IMR-90 (cell line): ENCODE results near the gene GANC. TPM values are rescaled to one million over a fixed set of nuclear protein-coding genes. Genes with fewer than 3 reads are reported as not detected.

Experiments
- ATAC-seq: fragments of 200-7000 bp; cut with Tn5 transposase; 2 replicates; pipeline ENCODE4 v1.9.1; 2020; ENCODE audit warnings: low read depth, mild to moderate bottlenecking, moderate library complexity
- BruUV-seq: library from RNA; stranded (reverse); fragments of 400-500 nt; replicated peaks from 2 replicates; lab custom pipeline; 2021; lab: Mats Ljungman, UMichigan
- CTCF ChIA-PET: fragments of 300-600 bp; formaldehyde crosslinking; extraction: SDS; loops from one replicate; lab custom pipeline; 2021; ENCODE audit warnings: antibody characterized with exemption; lab: Yijun Ruan, JAX
- POLR2A ChIA-PET: fragments of 300-600 bp; sonication (Branson Sonifier 250); formaldehyde crosslinking; loops from one replicate; lab custom pipeline; 2022; ENCODE audit warnings: antibody characterized with exemption; ENCODE audit not compliant: unreplicated experiment; lab: Charles Lee
- DNase-seq: peaks from one replicate; pipeline ENCODE4 v3.0.0; 2013
- H2AFZ ChIP-seq: replicated peaks from 2 replicates; pipeline ENCODE3; 2013; ENCODE audit warnings: low read length, mild to moderate bottlenecking; ENCODE audit not compliant: poor library complexity
- H2AK5ac ChIP-seq: 2 replicates; pipeline ENCODE4 v1.6.1; 2013; ENCODE audit warnings: low read depth, low read length, inconsistent platforms
- H2AK9ac ChIP-seq: replicated peaks from 2 replicates; pipeline ENCODE3; 2013; ENCODE audit warnings: mild to moderate bottlenecking, low read depth, low read length, moderate library complexity; ENCODE audit not compliant: poor library complexity
- H2BK120ac ChIP-seq: 2 replicates; pipeline ENCODE4 v1.6.1; 2013; ENCODE audit warnings: low read depth, low read length, inconsistent platforms
- H2BK15ac ChIP-seq: 3 replicates; pipeline ENCODE4 v1.6.1; 2013; ENCODE audit warnings: low read depth, low read length, inconsistent platforms
- H2BK20ac ChIP-seq: 2 replicates; pipeline ENCODE4 v1.6.1; 2013; ENCODE audit warnings: low read depth, mild to moderate bottlenecking, inconsistent platforms, low read length, moderate library complexity
- H2BK5ac ChIP-seq: 2 replicates; pipeline ENCODE4 v1.6.1; 2013; ENCODE audit warnings: mild to moderate bottlenecking, low read depth, low read length, inconsistent platforms; ENCODE audit not compliant: poor library complexity, severe bottlenecking
- H3K14ac ChIP-seq: replicated peaks from 2 replicates; pipeline ENCODE4 v1.6.1; 2013; ENCODE audit warnings: low read depth, low read length, inconsistent platforms
- H3K18ac ChIP-seq: 2 replicates; pipeline ENCODE4 v1.6.1; 2013; ENCODE audit warnings: low read depth, low read length, control low read depth
- H3K23ac ChIP-seq: 2 replicates; pipeline ENCODE4 v1.6.1; 2013; ENCODE audit warnings: low read depth, low read length, inconsistent platforms
- H3K27ac ChIP-seq: 2 replicates; pipeline ENCODE4 v1.5.1; 2013; ENCODE audit warnings: mild to moderate bottlenecking, control low read depth, low read length; ENCODE audit not compliant: insufficient read depth
- H3K27me3 ChIP-seq: 2 replicates; pipeline ENCODE4 v1.6.1; 2013; ENCODE audit warnings: low read length; ENCODE audit not compliant: control insufficient read depth, insufficient read depth
- H3K36me3 ChIP-seq: 2 replicates; pipeline ENCODE4 v1.6.1; 2013; ENCODE audit warnings: low read length, mixed read lengths; ENCODE audit not compliant: control insufficient read depth, insufficient read depth
- H3K4ac ChIP-seq: 2 replicates; pipeline ENCODE4 v1.6.1; 2013; ENCODE audit warnings: low read depth, low read length, inconsistent platforms
- H3K4me1 ChIP-seq: 2 replicates; pipeline ENCODE4 v1.6.1; 2013; ENCODE audit warnings: low read length, mixed read lengths; ENCODE audit not compliant: control insufficient read depth, insufficient read depth
- H3K4me2 ChIP-seq: 2 replicates; pipeline ENCODE4 v1.6.1; 2013; ENCODE audit warnings: low read depth, mild to moderate bottlenecking, control low read depth, low read length, moderate library complexity
- H3K4me3 ChIP-seq: 2 replicates; pipeline ENCODE4 v1.5.1; 2013; ENCODE audit warnings: low read depth, mild to moderate bottlenecking, control low read depth, low read length, moderate library complexity; ENCODE audit not compliant: insufficient read depth
- H3K56ac ChIP-seq: 2 replicates; pipeline ENCODE4 v1.6.1; 2013; ENCODE audit warnings: low read length, inconsistent platforms; ENCODE audit not compliant: insufficient read depth; ENCODE audit errors: extremely low read depth
- H3K79me1 ChIP-seq, 2 experiments: 2 replicates each; pipeline ENCODE4 v1.6.1; 2013; ENCODE audit warnings: low read length in 2 of 2, inconsistent platforms in 1 of 2, low read depth in 1 of 2
- H3K9ac ChIP-seq: 2 replicates; pipeline ENCODE4 v1.6.1; 2013; ENCODE audit warnings: low read depth, low read length, control low read depth
- H3K9me1 ChIP-seq: 2 replicates; pipeline ENCODE4 v1.6.1; 2013; ENCODE audit warnings: low read length, inconsistent platforms; ENCODE audit not compliant: insufficient read depth
- H3K9me3 ChIP-seq: 2 replicates; pipeline ENCODE4 v1.6.1; 2013; ENCODE audit warnings: low read length; ENCODE audit not compliant: control insufficient read depth, insufficient read depth
- H4K20me1 ChIP-seq: 2 replicates; pipeline ENCODE4 v1.6.1; 2013; ENCODE audit warnings: low read length, inconsistent platforms; ENCODE audit not compliant: insufficient read depth
- H4K5ac ChIP-seq: 2 replicates; pipeline ENCODE4 v1.6.1; 2013; ENCODE audit warnings: mild to moderate bottlenecking, low read depth, low read length, control low read depth
- H4K8ac ChIP-seq, 2 experiments: 2 replicates each; pipeline ENCODE4 v1.6.1; 2013; ENCODE audit warnings: low read depth in 2 of 2, low read length in 2 of 2, control low read depth in 1 of 2, inconsistent platforms in 1 of 2
- H4K91ac ChIP-seq: 2 replicates; pipeline ENCODE4 v1.6.1; 2013; ENCODE audit warnings: low read depth, low read length, inconsistent platforms; ENCODE audit not compliant: insufficient read depth
- BHLHE40 ChIP-seq: fragments of 150-350 bp; IDR thresholded peaks from 2 replicates; pipeline ENCODE4 v1.6.1; 2016; ENCODE audit warnings: mild to moderate bottlenecking, low read depth, low read length
- CEBPB ChIP-seq: IDR thresholded peaks from 2 replicates; pipeline ENCODE4 v1.6.1; 2012; ENCODE audit warnings: low read depth, low read length, improper control_type of control experiment
- CTCF ChIP-seq: conservative IDR thresholded peaks from 2 replicates; pipeline ENCODE4 v1.5.1; 2012; ENCODE audit warnings: mild to moderate bottlenecking, low read depth, low read length, improper control_type of control experiment
- FOS ChIP-seq: fragments of 150-350 bp; IDR thresholded peaks from 2 replicates; pipeline ENCODE4 v1.6.1; 2016; ENCODE audit warnings: low read depth, low read length
- MXI1 ChIP-seq: IDR thresholded peaks from 2 replicates; pipeline ENCODE4 v1.6.1; 2012; ENCODE audit warnings: low read depth, mild to moderate bottlenecking, low read length, moderate library complexity, borderline replicate concordance
- SMC3 ChIP-seq: fragments of 150-350 bp; IDR thresholded peaks from 2 replicates; pipeline ENCODE4 v1.6.1; 2016; ENCODE audit warnings: low read depth, mild to moderate bottlenecking, antibody characterized with exemption, low read length, moderate library complexity
- WGBS, 2 experiments: methylation state at CpG; one replicate each; pipeline versions ENCODE4 v1.1.5 to v1.1.7; 2013; ENCODE audit warnings: missing lambda C conversion rate in 2 of 2; ENCODE audit not compliant: insufficient read length in 1 of 2; ENCODE audit errors: extremely low coverage in 2 of 2; 5-methylcytosine and 5-hydroxymethylcytosine counted together
- dilution Hi-C: fragments of 300-500 bp; cut with HindIII; formaldehyde crosslinking; loops from one replicate; pipeline ENCODE4 v1.14.3; 2018; ENCODE audit warnings: low sequenced_read_pairs; ENCODE audit not compliant: unreplicated experiment
- in situ Hi-C: fragments of 300-500 bp; cut with MboI; formaldehyde crosslinking; loops from 3 replicates; pipeline ENCODE4 v1.14.3; 2019; ENCODE audit warnings: low sequenced_read_pairs, inconsistent platforms, mixed read lengths
- intact Hi-C: fragments of 100-400 bp; cut with micrococcal nuclease; formaldehyde crosslinking; loops from 2 replicates; pipeline ENCODE4 v1.10.0; 2022
- polyA plus RNA-seq, 3 experiments: library from polyadenylated mRNA; depleted of rRNA; stranded (reverse); fragments of >200 nt; gene quantifications; 2 replicates each; pipeline ENCODE4 v1.2.3, GENCODE V29; 2012; ENCODE audit warnings: low replicate concordance in 1 of 3
- total RNA-seq: library from RNA; depleted of rRNA; stranded (reverse); fragments of >200 nt; gene quantifications from 2 replicates; pipeline ENCODE4 v1.2.3, GENCODE V29; 2012

GANC gene
- total and polyA plus RNA-seq, 2 of the 4 experiments (the other 2 are of a cell fraction): 7.1 to 19.2 TPM

GRCh38 chr15:42285034-42285433 lies 12.0 kb downstream of the GANC start:
- Histone ChIP-seq H3K4me1 (peaks cover 3% of the 10 kb centered on the region; the same call in 1 of the 2 replicates), H3K4ac (peak overlapping the region; percentile 44; the same call in 1 of the 2 replicates), H4K20me1 (no peaks in the 10 kb centered on the region), H3K56ac (no peak overlapping the region; the same call in 1 of the 2 replicates), H3K79me1 (no peaks in the 10 kb centered on the region), H3K4me2 (no peak overlapping the region), H2BK5ac (peak overlapping the region; percentile 52), H2AK9ac (no peak overlapping the region), H3K27me3 (no peaks in the 10 kb centered on the region), H3K9me3 (no peaks in the 10 kb centered on the region), H3K27ac (0 out of 2 replicates have a peak overlapping the region, but pooled peaks have one; percentile 25), H3K14ac (no peak overlapping the region), H4K8ac (no peak overlapping the region), H2AK5ac (no peak overlapping the region), H2AFZ (no peak overlapping the region), H3K18ac (peak overlapping the region; percentile 42; the same call in 1 of the 2 replicates), H2BK15ac (no peak overlapping the region; the same call in 2 of the 3 replicates), H3K23ac (no peak overlapping the region), H4K5ac (peak overlapping the region; percentile 49; the same call in 1 of the 2 replicates), H3K36me3 (peaks cover 5% of the 10 kb centered on the region), H3K4me3 (no peak overlapping the region), H2BK120ac (no peak overlapping the region; the same call in 1 of the 2 replicates), H4K91ac (no peak overlapping the region), H3K9ac (no peak overlapping the region), H2BK20ac (peak overlapping the region; percentile 30; the same call in 1 of the 2 replicates), H3K9me1 (peaks cover 10% of the 10 kb centered on the region)
- TF ChIP-seq FOS (no peak), SMC3 (no peak), MXI1 (no peak), CTCF (no peak), BHLHE40 (no peak), CEBPB (no peak)
- ATAC-seq (no peak), DNase-seq (no peak)
- dilution Hi-C loops: no loop called here
- intact Hi-C loops: no loop called here
- WGBS, 2 experiments: no CpG with 5 or more reads among the region's 1 CpG
- CTCF ChIA-PET: no interaction called here
- BruUV-seq: no TSS peak
- POLR2A ChIA-PET: no interaction called here
- in situ Hi-C loops: no loop called here
